HG03457 (cell line): ENCODE data around the gene TP53BP1.

Experiments
- ATAC-seq: cut with Tn5 transposase; IDR thresholded peaks from one replicate; pipeline ENCODE4 v1.9.1; 2021; ENCODE audit warnings: moderate number of reproducible peaks; ENCODE audit not compliant: unreplicated experiment

The TP53BP1 gene

GRCh38 chr15:43370310-43370974, 122.5 kb downstream of the TP53BP1 start:
- ATAC-seq, result peak; percentile 33

- no peak for ATAC-seq
Observed at GRCh38 chr15:43361313-43361903, 131.5 kb downstream of the TP53BP1 start.

- no peak for ATAC-seq
Observed at GRCh38 chr15:43360821-43361220, 132.1 kb downstream of the TP53BP1 start.
